ENCODE results near the gene FAAP20.

DNA sequence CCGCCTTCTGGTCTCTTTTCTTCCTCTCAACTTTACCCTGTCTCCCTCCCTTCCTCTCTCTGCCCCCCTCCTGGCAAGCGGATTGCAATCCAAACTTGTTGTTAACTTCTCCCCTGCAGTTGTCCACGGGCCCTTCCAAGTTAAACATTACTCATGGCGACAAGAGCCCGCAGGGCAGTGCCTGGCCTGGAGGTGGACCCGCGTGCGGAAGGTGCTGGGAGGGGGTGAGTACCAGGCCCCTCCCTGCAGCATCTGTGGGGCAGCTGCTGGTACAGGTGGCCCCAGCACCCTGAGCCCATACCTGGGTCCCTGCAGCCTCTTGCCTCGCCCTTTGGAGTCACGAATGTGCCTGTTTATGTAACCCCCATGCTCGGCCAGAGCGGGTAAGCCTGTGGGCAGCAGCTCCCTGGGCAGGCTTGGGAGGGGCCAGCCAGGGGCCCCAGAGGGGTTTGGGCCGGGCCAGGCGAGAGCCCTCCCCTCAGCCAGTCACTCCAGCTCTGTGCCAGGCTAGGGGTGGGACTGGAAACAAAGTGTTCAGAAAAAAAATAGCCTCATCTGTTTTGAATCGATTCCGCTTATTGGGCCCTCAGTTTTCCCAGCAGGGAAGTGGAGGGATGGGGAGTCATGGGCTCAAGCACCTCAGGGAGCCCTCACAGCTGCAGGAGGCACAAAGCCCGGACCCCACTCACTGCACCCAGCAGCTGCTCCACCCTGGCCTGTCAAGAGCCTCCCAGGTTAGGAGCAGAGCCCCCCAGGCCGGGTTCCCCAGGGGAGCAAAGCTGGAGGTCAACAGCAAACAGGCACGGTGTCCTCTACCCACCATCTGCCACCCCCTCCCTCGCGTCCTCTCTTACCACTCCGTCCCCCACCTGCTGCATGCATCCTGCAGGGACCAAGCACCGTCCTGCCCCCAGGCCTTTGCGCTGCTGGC, 14.0 kb upstream of the FAAP20 start:
- TF ChIP-seq CTCF (conservative IDR thresholded peaks at IDR 0.05): no peak
- no peak for TF ChIP-seq ZFX (IDR thresholded peaks at IDR 0.05)
